HEK293 (cell line): ENCODE measurements around the gene TBC1D20.
"Not testable (repeated sequence)": the region's sequence is repeated elsewhere in the genome, so short reads cannot be mapped to it uniquely, and the experiment has no call there.

ENCODE experiments used
- CTCF ChIA-PET: fragments of 350-600 bp; formaldehyde crosslinking; extraction: SDS; loops from one replicate; lab custom pipeline; 2021; ENCODE audit warnings: antibody characterized with exemption; lab: Yijun Ruan, JAX
- POLR2A ChIA-PET: fragments of 300-600 bp; formaldehyde crosslinking; extraction: SDS; loops from one replicate; lab custom pipeline; 2020; ENCODE audit warnings: antibody characterized with exemption, inconsistent platforms; lab: Yijun Ruan, JAX
- H3K27ac ChIP-seq: fragments of 200-500 bp; sonication (Bioruptor generic); 2 replicates; pipeline ENCODE4 v1.5.1; 2014; ENCODE audit warnings: low read depth, low read length, control low read depth, inconsistent platforms; ENCODE audit errors: extremely low read depth
- H3K36me3 ChIP-seq, 2 experiments: fragments of 200-500 bp in 1 of 2; sonication (Bioruptor generic) in 1 of 2; 1 replicate in 1 of 2; 2 replicates in 1 of 2; pipeline ENCODE4 v1.5.1; 2014 to 2017; ENCODE audit warnings: inconsistent platforms in 2 of 2, low read length in 2 of 2; ENCODE audit not compliant: control insufficient read depth in 2 of 2, insufficient read depth in 1 of 2
- H3K4me1 ChIP-seq: fragments of 200-500 bp; sonication (Bioruptor generic); 2 replicates; pipeline ENCODE4 v1.5.1; 2014; ENCODE audit warnings: mild to moderate bottlenecking, low read length, inconsistent platforms; ENCODE audit not compliant: control insufficient read depth, insufficient read depth
- H3K4me3 ChIP-seq: 2 replicates; pipeline ENCODE4 v1.5.1; 2011; ENCODE audit warnings: low read depth, mild to moderate bottlenecking, control low read depth, low read length, moderate library complexity
- H3K9me3 ChIP-seq: fragments of 200-500 bp; sonication (Bioruptor generic); 2 replicates; pipeline ENCODE4 v1.5.1; 2014; ENCODE audit warnings: low read depth, low read length, inconsistent platforms; ENCODE audit not compliant: control insufficient read depth, insufficient read depth
- SCRT2 ChIP-seq: fragments of 450-650 bp; formaldehyde crosslinking; IDR thresholded peaks from 2 replicates; pipeline ENCODE4 v1.5.1; 2016; ENCODE audit warnings: missing biosample characterization, missing genetic modification characterization
- SP3 ChIP-seq: fragments of 450-650 bp; formaldehyde crosslinking; IDR thresholded peaks from 2 replicates; pipeline ENCODE4 v1.5.1; 2016; ENCODE audit warnings: missing biosample characterization, missing genetic modification characterization
- ZNF146 ChIP-seq: fragments of 450-650 bp; formaldehyde crosslinking; IDR thresholded peaks from 2 replicates; pipeline ENCODE4 v1.5.1; 2016; ENCODE audit warnings: missing biosample characterization, missing genetic modification characterization
- ZNF837 ChIP-seq: fragments of 450-650 bp; formaldehyde crosslinking; IDR thresholded peaks from 2 replicates; pipeline ENCODE4 v1.5.1; 2016; ENCODE audit warnings: missing biosample characterization, missing genetic modification characterization
- ZSCAN16 ChIP-seq: fragments of 450-650 bp; formaldehyde crosslinking; IDR thresholded peaks from 2 replicates; pipeline ENCODE4 v1.5.1; 2016; ENCODE audit warnings: missing biosample characterization, missing genetic modification characterization
- TF ChIP-seq, protein P1 (sequence below): fragments of 450-650 bp; formaldehyde crosslinking; IDR thresholded peaks from 2 replicates; pipeline ENCODE4 v1.5.1; 2016; ENCODE audit warnings: missing biosample characterization, missing genetic modification characterization
- TF ChIP-seq, protein P2 (sequence below): fragments of 450-650 bp; formaldehyde crosslinking; IDR thresholded peaks from 2 replicates; pipeline ENCODE4 v1.5.1; 2016; ENCODE audit warnings: missing biosample characterization, missing genetic modification characterization
- TF ChIP-seq, protein P3 (sequence below): fragments of 450-650 bp; formaldehyde crosslinking; IDR thresholded peaks from 2 replicates; pipeline ENCODE4 v1.5.1; 2016; ENCODE audit warnings: missing biosample characterization, missing genetic modification characterization

TBC1D20 gene

DNA sequence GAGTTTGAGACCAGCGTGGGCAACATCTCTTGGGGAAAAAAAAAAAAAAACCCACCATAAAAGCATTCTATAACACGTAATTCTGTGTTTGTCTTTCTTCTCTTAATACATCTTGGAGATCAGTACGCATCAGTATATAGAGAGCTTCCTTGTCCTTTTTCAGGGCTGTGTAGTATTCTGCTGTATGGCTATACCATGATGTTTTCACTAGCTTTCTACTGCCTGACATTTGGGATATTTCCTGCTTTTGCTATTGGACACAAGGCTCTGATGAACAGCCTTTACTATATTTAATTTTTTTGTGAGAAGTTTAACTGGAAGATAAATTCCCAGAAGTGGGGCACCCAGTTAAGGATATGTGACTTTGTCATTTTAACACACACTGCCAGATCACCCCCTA lies 74.8 kb downstream of the TBC1D20 start:
- ChIA-PET CTCF (interaction anchor here (1.5 kb wide), 1 partner anchor 44 kb away, joined by 5 read pairs; no protein-coding TSS in a partner anchor), POLR2A (interaction anchor here (0.8 kb wide), 1 partner anchor 169 kb away, joined by 7 read pairs; no protein-coding TSS in a partner anchor)
- Histone ChIP-seq H3K4me3 (no peak overlapping the region), H3K4me1 (no peaks in the 10 kb centered on the region), H3K9me3 (no peaks in the 10 kb centered on the region), H3K36me3 (peaks cover 15 to 42% of the 10 kb centered on the region in 2 experiments), H3K27ac (no peak overlapping the region)
- TF ChIP-seq ZNF146 (peak; percentile 98), ZNF837 (tag by site-specific recombination) (no peak), ZSCAN16 (tag by site-specific recombination) (no peak), SCRT2 (tag by site-specific recombination) (no peak), SP3 (tag by site-specific recombination) (no peak)
- TF ChIP-seq, protein P1, sequence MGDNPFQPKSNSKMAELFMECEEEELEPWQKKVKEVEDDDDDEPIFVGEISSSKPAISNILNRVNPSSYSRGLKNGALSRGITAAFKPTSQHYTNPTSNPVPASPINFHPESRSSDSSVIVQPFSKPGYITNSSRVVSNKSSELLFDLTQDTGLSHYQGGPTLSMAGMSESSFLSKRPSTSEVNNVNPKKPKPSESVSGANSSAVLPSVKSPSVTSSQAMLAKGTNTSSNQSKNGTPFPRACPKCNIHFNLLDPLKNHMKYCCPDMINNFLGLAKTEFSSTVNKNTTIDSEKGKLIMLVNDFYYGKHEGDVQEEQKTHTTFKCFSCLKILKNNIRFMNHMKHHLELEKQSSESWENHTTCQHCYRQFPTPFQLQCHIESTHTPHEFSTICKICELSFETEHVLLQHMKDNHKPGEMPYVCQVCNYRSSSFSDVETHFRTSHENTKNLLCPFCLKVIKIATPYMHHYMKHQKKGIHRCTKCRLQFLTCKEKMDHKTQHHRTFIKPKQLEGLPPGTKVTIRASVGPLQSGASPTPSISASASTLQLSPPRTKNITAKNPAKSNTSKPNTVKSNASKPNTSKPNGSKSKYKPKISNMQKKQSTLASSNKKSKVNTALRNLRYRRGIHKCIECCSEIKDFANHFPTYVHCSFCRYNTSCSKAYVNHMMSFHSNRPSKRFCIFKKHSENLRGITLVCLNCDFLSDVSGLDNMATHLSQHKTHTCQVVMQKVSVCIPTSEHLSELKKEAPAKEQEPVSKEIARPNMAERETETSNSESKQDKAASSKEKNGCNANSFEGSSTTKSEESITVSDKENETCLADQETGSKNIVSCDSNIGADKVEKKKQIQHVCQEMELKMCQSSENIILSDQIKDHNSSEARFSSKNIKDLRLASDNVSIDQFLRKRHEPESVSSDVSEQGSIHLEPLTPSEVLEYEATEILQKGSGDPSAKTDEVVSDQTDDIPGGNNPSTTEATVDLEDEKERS (tag by site-specific recombination): 0 out of 2 replicates have a peak, but pooled peaks have one; percentile 49
- TF ChIP-seq, protein P2, sequence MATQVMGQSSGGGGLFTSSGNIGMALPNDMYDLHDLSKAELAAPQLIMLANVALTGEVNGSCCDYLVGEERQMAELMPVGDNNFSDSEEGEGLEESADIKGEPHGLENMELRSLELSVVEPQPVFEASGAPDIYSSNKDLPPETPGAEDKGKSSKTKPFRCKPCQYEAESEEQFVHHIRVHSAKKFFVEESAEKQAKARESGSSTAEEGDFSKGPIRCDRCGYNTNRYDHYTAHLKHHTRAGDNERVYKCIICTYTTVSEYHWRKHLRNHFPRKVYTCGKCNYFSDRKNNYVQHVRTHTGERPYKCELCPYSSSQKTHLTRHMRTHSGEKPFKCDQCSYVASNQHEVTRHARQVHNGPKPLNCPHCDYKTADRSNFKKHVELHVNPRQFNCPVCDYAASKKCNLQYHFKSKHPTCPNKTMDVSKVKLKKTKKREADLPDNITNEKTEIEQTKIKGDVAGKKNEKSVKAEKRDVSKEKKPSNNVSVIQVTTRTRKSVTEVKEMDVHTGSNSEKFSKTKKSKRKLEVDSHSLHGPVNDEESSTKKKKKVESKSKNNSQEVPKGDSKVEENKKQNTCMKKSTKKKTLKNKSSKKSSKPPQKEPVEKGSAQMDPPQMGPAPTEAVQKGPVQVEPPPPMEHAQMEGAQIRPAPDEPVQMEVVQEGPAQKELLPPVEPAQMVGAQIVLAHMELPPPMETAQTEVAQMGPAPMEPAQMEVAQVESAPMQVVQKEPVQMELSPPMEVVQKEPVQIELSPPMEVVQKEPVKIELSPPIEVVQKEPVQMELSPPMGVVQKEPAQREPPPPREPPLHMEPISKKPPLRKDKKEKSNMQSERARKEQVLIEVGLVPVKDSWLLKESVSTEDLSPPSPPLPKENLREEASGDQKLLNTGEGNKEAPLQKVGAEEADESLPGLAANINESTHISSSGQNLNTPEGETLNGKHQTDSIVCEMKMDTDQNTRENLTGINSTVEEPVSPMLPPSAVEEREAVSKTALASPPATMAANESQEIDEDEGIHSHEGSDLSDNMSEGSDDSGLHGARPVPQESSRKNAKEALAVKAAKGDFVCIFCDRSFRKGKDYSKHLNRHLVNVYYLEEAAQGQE (tag by site-specific recombination): no peak
- TF ChIP-seq, protein P3, sequence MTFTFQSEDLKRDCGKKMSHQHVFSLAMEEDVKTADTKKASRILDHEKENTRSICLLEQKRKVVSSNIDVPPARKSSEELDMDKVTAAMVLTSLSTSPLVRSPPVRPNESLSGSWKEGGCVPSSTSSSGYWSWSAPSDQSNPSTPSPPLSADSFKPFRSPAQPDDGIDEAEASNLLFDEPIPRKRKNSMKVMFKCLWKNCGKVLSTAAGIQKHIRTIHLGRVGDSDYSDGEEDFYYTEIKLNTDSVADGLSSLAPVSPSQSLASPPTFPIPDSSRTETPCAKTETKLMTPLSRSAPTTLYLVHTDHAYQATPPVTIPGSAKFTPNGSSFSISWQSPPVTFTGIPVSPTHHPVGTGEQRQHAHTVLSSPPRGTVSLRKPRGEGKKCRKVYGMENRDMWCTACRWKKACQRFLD: no peak

DNA sequence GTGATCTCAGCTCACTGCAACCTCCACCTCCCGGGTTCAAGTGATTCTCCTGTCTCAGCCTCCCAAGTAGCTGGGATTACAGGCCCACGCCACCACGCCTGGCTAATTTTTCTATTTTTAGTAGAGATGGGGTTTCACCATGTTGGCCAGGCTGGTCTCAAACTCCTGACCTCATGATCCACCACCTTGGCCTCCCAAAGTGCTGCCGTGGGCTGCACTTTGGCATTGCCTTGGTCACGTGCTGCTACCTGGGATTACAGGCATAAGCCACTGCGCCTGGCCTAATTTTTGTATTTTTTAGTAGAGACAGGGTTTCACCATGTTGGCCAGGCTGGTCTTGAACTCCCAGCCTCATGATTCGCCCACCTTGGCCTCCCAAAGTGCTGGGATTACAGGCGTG lies 75.7 kb downstream of the TBC1D20 start:
- CTCF ChIA-PET: interaction anchor here (1.5 kb wide), 1 partner anchor 45 kb away, joined by 5 read pairs; no protein-coding TSS in a partner anchor
- POLR2A ChIA-PET: not testable (repeated sequence)
- H3K36me3 ChIP-seq: peaks cover 6 to 35% of the 10 kb centered on the region in 2 experiments; a peak in 2 of 3 replicates

More for the DNA sequence above, 75.7 kb downstream of the TBC1D20 start:
- H3K4me1 ChIP-seq, H3K4me3 ChIP-seq, H3K27ac ChIP-seq, H3K9me3 ChIP-seq: not testable (repeated sequence)
